HG03575 (cell line): Measurements from ENCODE around the gene SLC2A13.
"Not testable (repeated sequence)": the region's sequence is repeated elsewhere in the genome, so short reads cannot be mapped to it uniquely, and the experiment has no call there.

Experiments used
- ATAC-seq: cut with Tn5 transposase; IDR thresholded peaks from one replicate; pipeline ENCODE4 v1.9.1; 2021; ENCODE audit not compliant: unreplicated experiment, insufficient number of reproducible peaks, low FRiP score; ENCODE audit errors: extremely low read depth

SLC2A13 gene

DNA sequence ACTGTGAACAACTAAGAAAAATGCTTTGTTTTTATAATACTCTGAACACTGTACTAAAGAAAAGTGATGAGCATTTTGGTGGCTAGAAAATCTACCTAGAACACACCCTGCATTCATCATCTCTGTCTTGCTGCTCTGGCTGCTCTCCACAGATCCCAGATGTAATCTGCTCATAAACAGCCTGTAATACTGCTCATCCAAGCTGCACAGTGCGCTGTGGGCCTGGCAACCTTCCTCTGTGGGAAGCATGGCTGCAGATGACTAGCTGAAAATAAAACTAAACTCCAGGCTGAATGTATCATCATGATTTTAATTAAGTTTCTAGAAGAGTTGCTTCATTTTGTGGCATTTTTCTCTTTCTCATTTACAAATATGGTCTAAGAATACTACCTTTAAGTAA lies 200.7 kb downstream of the SLC2A13 start:
- no peak for ATAC-seq

DNA sequence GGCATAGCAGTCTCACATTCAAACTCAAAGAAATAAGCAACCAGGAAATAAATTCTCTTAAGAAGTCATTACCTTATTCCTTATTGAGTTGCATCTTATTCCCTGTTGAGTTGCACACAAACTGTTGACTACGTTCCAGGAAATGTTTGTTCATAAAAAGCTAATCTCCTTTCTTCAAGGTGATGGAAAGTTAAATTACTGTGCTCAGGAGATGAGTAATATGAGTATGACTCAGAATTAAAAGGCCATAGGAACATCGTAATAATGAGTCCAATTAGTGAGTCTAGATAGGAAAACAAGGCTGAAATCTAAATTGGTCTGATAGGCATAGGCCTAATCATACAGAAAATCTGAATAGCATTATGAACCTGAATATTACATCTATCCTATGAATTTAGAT lies 203.1 kb downstream of the SLC2A13 start:
- no peak for ATAC-seq

DNA sequence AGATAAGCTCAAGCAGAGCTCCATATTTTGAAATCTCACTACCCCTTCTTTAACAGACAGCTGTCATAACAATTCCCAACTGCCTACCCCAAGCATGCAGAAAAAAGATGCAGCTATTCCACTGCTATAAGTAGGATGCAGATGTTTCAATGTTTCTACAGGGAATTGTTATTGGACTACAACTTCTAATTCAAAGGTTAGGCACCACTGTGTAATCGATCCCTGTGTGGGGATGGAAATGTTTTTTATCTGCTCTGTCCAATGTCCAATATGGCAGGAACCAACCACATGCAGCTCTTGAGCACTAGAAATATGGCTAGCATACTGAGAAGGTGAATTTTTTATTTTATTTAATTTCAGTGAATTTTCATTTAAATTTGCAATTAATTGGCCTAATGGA lies 208.6 kb downstream of the SLC2A13 start:
- no peak for ATAC-seq

DNA sequence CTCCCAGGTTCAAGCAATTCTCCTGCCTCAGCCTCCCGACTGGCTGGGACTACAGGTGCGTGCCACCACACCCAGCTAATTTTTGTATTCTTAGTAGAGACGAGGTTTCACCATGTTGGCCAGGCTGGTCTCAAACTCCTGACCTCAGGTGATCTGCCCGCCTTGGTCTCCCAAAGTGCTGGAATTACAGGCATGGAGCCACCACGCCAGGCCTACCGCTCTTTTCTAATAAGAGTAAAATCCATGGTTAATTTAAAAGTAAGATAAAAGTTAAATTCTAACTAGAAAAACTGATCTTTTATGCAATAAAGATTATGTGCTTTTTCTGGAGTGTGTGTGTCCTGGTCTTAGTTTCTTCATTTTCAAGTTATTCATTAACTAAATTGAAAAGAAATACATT lies 212.5 kb downstream of the SLC2A13 start:
- not testable (repeated sequence) for ATAC-seq

DNA sequence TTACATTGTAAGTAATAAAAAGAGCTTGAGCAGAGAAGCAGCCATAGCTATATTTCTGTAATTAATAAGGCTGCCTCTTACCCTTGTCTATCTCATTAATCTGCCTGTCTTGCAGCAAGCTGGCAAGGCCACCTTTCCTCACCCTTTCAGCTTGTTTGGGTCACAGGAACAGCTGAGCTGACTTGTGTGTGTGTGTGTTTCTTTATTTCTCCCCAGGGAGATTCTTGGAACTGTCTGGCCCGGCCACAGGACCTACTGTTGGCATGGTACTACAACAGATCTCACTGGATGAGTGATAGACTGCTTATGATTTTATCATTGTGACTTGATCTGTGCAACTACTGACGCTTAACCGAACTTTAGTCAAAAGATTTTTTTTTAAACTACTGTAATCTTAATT lies 213.7 kb downstream of the SLC2A13 start:
- ATAC-seq: no peak

DNA sequence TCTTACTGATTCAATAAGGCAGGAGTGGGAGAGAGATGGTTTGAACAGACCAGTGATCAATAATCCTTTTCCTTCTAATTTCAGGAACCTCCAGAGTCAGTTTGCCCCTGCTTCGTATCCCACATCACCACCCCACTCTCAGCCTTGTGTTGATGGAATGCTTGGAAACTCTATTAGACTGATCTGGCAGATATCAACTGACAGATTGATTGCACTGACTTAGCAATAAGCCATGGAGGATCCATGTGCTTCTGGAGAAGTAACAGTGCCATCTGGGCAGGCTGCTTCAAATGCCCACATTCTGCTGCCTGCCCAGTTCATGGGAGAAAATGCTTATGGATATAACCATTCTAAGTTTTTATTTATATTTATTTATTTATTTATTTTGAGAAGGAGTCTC lies 218.0 kb downstream of the SLC2A13 start:
- ATAC-seq: no peak

DNA sequence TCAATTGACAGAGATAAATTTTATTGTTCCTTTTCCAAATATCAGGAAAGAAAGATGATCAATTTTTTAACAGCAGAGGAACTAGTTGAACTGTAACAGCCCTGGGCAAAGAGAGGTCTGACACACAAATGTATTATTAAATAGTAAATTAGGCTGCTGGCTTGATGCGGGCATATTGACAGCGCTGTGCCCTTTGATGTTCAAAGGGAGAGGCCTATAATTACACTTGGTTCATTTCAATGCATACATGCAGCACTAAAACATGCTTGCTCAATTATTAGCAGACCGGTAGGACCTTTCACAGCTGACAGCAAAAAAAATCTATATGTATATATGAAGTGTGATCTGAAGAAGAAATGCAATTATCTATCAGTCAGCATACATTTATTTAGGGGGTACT lies 219.8 kb downstream of the SLC2A13 start:
- ATAC-seq: no peak

DNA sequence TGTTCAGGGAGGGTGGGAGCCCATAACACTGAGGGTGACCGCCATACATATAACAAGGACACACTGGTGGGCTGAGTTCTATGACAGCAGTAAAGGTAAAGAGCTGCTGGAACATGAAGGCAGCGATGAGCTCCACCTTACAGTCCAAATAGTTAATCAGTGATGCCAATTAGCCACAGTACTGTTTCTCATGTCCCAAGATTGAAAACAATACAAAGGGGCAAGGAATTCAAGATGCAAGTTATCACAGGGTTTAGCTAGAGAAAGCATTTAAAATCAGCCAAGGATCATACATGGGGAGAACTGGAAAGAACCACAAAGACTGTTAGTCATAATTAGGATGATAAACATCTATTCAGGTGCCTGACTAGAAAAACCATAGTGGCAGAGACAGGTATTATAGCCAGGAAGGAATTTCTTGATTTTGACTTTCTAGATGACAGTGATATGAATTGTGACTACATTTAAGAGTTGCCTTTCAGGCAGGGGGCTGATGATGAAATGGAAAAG lies 221.2 kb downstream of the SLC2A13 start:
- ATAC-seq: no peak

DNA sequence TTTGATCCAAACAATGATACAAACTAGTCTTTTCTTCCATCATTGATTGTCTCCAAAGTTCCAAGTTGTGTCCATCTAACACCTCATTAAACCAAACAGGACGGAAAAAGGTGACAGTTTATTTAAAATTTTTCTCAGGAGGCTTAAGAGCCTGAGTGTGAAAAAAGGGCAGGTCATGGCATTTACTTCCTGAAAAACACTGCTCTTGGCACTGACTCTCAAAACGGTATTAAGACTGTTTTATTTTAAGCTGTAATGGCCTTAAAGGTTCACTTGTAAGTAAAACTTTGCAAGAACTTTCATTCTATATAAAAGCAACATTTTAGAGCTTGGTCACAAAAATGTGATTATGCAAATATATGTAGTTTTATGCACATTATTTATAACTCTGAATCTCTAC lies 222.5 kb downstream of the SLC2A13 start:
- ATAC-seq: no peak

DNA sequence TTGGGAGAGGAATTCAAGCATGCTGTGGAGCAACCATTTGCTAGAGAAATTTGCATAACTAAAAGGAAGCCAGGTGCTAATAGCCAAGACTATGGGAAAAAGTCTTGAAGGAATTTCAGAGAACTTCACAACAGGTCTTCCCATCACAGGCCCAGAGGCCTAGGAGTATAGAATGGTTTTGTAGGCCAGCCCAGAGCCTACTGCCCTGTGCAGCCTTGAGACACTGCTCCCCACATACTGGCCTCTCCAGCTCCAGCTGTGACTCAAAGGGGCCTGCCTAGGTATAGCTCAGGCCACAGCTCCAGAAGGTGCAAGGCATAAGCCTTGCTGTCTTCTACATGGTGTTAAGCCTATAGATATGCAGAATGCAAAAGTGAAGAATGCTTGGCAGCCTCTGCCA lies 227.1 kb downstream of the SLC2A13 start:
- ATAC-seq: no peak

DNA sequence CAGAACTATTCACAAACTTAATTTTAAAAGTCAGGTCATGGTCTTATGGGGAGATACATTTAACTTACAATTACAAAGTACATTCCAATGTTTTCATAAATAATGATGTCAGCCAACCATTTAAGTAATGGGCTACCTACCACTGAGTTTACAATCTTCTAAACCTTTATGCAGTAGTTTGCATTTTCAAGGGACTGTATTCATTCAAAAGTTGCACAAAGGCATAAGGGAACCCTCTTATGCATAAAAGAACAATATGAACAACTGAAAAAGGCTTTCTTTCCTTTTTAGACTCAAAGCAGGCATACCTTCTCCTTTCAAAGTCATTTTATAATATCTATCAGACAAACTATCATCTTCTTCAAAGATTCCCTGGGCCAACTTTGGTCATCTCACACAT lies 230.2 kb downstream of the SLC2A13 start:
- no peak for ATAC-seq

DNA sequence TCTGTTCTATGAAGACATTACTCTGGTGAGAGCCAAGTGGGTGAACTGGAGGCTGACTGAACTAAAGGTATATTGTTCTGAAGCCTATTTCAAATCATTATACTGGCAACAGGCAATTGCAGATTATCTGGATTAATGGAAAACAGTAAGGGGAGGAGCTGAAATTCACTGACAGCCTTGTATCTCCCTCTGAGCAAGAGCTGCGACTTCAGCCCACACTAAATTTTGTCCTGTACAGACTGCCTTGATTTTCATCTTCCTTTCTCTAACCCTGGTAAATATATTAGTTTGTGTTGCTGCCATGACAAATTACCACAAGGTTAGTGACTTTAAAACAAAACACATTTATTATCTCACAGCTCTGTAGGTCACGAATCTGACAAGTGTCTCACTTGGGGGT lies 231.1 kb downstream of the SLC2A13 start:
- ATAC-seq: no peak

DNA sequence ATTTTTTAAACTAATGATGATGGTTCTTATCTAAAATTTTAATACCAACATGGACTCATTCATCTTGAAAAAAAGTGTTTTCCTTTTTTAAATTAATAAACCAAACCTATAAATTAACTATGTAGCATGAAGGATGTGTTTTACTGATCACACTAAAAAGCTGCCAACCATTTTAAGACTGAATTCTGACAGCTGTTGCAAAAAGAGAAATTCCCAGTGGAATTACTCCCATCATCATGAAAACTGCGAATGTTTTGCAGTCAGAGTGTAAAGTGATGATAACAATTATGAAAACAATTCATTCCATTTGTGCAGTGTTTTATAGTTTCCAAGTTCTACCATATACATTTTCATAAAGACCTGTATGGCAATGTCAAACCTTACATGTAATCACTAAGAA lies 232.8 kb downstream of the SLC2A13 start:
- ATAC-seq: no peak

DNA sequence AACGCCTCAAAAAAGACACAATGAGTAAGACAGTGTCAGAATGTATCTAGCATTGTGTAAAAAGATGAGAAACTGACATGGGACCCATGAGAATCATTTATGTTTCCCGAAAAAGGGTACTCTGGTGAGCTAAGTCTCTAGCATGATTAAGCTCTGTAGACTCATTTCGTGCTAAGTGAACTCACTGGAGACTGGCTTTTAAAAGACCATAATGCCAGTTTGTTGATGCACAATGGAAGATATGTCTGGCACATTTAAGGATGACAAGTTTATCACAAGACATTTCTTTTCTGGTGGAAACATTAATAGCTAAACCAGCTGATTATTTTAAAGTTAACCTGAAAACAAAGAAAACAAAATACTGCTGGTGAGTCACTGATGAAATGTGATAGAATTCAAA lies 233.5 kb downstream of the SLC2A13 start:
- ATAC-seq: no peak

DNA sequence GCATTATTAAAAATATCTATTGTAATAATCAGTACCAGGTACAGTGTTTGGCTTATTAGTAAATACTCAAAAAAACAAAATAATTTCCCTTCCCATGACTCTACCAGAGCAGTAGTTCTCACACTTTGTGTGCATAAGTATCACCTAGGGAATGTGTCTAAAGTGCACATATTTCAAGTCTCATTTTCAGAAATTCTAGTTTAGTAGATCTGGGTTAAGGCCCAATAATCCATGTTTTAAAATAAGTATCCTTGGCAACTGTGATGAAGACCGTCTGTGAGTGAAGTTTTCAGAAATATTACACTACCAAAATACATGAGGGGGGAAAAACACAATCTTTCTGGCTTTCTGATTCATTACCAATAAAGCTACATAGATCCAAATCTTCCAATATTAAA lies 237.6 kb downstream of the SLC2A13 start:
- no peak for ATAC-seq

DNA sequence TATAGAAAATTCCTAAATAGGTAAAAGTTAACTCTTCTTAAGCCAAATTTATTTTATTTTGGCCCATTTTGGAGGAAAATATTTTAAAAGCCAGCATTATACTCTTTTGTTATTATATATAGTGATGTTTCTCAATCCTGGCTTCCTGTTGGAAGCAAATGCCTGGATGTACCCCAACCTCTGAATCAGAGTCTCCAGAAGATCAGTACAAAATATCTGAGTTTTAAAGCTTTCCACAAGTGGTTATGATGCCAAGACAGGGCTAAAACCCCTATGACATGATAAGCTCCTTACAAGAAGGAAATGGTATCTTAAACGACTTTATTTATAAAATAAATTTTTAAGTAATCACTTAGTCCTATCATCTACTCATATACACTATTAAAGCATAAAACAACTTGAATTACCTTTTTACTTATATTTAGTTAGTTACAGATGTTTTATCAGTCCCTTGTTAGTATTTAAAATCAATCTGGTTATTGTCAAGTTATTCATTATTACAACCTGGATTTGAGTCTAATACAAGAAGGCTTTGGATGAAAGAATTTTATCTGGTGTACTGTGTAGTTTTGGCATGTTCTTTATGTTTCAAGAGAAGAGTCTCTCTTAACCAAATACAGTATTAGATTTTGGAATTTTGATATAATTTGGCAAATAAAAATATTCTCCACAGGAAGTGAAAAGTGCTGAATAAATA lies 238.1 kb downstream of the SLC2A13 start:
- no peak for ATAC-seq

DNA sequence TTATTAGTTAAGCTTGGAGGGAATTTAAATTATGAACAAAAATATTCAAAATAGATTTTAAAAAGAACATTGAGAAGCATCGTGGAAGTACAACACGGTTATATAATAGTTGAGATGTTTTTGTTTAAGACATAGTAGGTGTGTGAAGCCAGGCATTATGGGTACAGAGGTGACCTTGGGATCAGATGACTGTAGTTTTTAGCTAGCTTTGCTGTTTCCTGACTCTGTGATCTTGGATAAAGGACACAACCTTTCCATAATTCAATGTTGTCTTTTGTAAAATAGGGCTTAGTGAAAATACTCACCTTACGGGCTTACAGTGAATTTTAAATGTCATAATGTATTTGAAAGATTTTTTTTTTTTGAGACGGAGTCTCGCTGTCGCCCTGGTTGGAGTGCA lies 239.7 kb downstream of the SLC2A13 start:
- ATAC-seq: no peak

DNA sequence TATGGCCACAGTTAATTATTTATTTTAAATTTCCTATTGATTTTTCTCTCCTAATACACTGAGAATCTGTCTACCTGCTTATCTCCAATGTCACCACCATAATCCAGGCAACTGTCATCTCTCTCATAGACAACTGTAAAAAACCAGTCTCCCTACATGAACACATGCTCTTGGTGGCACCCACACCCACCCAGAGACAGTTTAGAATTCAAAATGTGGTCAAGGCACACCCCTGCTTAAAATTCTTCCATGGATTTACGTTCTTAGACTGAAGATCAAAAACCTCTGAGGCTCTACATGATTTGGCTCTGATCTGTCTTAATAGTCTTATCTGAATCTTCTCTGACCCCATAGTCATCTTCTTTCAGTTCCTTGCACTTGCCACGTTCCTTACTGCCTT lies 245.2 kb downstream of the SLC2A13 start:
- no peak for ATAC-seq

DNA sequence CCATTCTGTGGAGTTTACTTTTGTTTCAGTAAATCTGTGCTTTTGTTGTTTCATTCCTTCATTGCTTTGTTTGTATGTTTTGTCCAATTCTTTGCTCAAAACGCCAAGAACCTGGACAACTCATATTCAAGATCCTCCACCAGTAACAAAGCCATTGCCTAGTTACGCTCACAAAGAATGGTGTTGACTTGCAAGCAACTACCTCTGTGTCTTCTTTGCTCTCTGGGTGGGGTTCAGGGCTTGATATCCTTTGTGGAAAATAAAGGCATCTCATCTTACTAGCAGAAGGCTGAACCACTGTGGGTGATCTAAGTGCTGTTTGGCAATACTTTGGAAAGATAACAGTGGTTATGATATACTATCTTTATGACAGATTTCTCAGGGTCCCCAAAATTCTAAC lies 252.9 kb downstream of the SLC2A13 start:
- ATAC-seq: no peak

DNA sequence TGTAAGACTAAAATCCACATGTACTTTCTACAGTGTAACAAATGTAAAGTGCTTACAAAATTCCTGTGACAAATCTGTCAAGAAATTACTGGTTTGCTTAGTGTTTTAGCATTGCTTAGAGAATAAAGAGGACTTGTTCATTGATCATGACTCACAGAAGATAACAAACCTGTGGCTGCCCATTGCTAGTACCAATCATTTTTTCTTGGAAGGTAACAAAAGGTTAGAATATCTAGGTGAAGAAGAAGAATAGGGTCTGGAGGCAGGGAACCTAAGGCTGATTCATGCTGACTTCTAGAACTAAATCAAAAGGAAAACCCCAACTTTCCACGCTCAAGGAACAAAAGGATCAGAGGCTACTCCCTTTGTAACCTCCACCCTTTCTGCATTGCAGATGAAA lies 253.5 kb downstream of the SLC2A13 start:
- ATAC-seq: no peak

DNA sequence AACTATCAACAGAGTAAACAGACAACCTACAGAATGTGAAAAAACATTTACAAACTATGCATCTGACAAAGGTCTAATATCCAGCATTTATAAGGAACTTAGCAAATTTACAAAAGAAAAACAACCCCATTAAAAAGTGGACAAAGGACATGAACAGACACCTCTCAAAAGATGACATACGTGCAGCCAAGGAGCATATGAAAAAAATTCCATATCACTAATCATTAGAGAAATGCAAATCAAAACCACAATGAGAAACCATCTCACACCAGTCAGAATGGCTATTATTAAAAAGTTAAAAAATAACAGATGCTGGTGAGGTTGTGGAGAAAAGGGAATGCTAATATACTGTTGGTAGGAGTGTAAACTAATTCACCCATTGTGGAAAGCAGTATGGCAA lies 257.7 kb downstream of the SLC2A13 start:
- ATAC-seq: not testable (repeated sequence)
